Measurements from ENCODE around the gene FAM76B.
A peak's percentile ranks its signal among the peaks of the same experiment; 100 is the strongest.
"Not testable (repeated sequence)": the region's sequence is repeated elsewhere in the genome, so short reads cannot be mapped to it uniquely, and the experiment has no call there.

FAM76B gene

GRCh38 chr11:95789506-95790122 is at the start of gene FAM76B:
TSS of gene FAM76B (minus strand) at chr11:95789782. CDS start at chr11:95789478, 304 bp downstream.
- peak; percentile 83 to 91 (median 90) for DNase-seq (ENCODE audit: low read depth in 4 of 4, low spot score in 1 of 4)

- peak in 3 of 4 experiments; percentile 15 to 23 (median 21) for DNase-seq (ENCODE audit: low read depth in 4 of 4, low spot score in 1 of 4)
Measured at GRCh38 chr11:95835768-95836488, 46.3 kb upstream of the FAM76B start.

GRCh38 chr11:95835351-95835750 is 45.8 kb upstream of the FAM76B start:
- DNase-seq (ENCODE audit: low read depth in 4 of 4, low spot score in 1 of 4), result no peak

GRCh38 chr11:95833378-95833777 is 43.8 kb upstream of the FAM76B start:
- DNase-seq (ENCODE audit: low read depth in 4 of 4, low spot score in 1 of 4), result no peak

GRCh38 chr11:95832763-95833162 is 43.2 kb upstream of the FAM76B start:
- no peak for DNase-seq (ENCODE audit: low read depth in 4 of 4, low spot score in 1 of 4)

- no peak for DNase-seq (ENCODE audit: low read depth in 4 of 4, low spot score in 1 of 4)
Measured at GRCh38 chr11:95831198-95831883, 41.8 kb upstream of the FAM76B start.

GRCh38 chr11:95829580-95830259 is 40.1 kb upstream of the FAM76B start:
- no peak for DNase-seq (ENCODE audit: low read depth in 4 of 4, low spot score in 1 of 4)

- DNase-seq (ENCODE audit: low read depth in 4 of 4, low spot score in 1 of 4), result no peak
Measured at GRCh38 chr11:95827696-95828095, 38.1 kb upstream of the FAM76B start.

- no peak for DNase-seq (ENCODE audit: low read depth in 4 of 4, low spot score in 1 of 4)
Measured at GRCh38 chr11:95821640-95822039, 32.1 kb upstream of the FAM76B start.

GRCh38 chr11:95816037-95816436 is 26.5 kb upstream of the FAM76B start:
- DNase-seq (ENCODE audit: low read depth in 4 of 4, low spot score in 1 of 4), result no peak

- not testable (repeated sequence) for DNase-seq (ENCODE audit: low read depth in 4 of 4, low spot score in 1 of 4)
Measured at GRCh38 chr11:95811052-95811451, 21.5 kb upstream of the FAM76B start.

- DNase-seq (ENCODE audit: low read depth in 4 of 4, low spot score in 1 of 4), result not testable (repeated sequence)
Measured at GRCh38 chr11:95806464-95806863, 16.9 kb upstream of the FAM76B start.

- no peak for DNase-seq (ENCODE audit: low read depth in 4 of 4, low spot score in 1 of 4)
Measured at GRCh38 chr11:95805869-95806268, 16.3 kb upstream of the FAM76B start.

GRCh38 chr11:95803973-95804372 is 14.4 kb upstream of the FAM76B start:
- no peak for DNase-seq (ENCODE audit: low read depth in 4 of 4, low spot score in 1 of 4)

GRCh38 chr11:95802806-95803205 is 13.2 kb upstream of the FAM76B start:
- DNase-seq (ENCODE audit: low read depth in 4 of 4, low spot score in 1 of 4), result no peak

GRCh38 chr11:95800438-95800837 is 10.9 kb upstream of the FAM76B start:
- DNase-seq (ENCODE audit: low read depth in 4 of 4, low spot score in 1 of 4), result no peak

GRCh38 chr11:95799546-95799945 is 10.0 kb upstream of the FAM76B start:
- DNase-seq (ENCODE audit: low read depth in 4 of 4, low spot score in 1 of 4), result no peak

GRCh38 chr11:95796501-95796900 is 6.9 kb upstream of the FAM76B start:
- no peak for DNase-seq (ENCODE audit: low read depth in 4 of 4, low spot score in 1 of 4)

GRCh38 chr11:95795627-95796295 is 6.2 kb upstream of the FAM76B start:
- DNase-seq (ENCODE audit: low read depth in 4 of 4, low spot score in 1 of 4), result no peak

- no peak for DNase-seq (ENCODE audit: low read depth in 4 of 4, low spot score in 1 of 4)
Measured at GRCh38 chr11:95794086-95794485, 4.5 kb upstream of the FAM76B start.

GRCh38 chr11:95793116-95793515 is 3.5 kb upstream of the FAM76B start:
- DNase-seq (ENCODE audit: low read depth in 4 of 4, low spot score in 1 of 4), result no peak
